HepG2 (cell line): ENCODE measurements around the gene SLC43A3. TPM values are rescaled to one million over a fixed set of nuclear protein-coding genes. Genes with fewer than 3 reads are reported as not detected.

Source experiments
- ATAC-seq: fragments of 200-7000 bp; cut with Tn5 transposase; 3 replicates; pipeline ENCODE4 v1.9.1; 2020; ENCODE audit warnings: mild to moderate bottlenecking, moderate library complexity
- BruUV-seq: library from RNA; stranded (reverse); fragments of 400-500 nt; replicated peaks from 2 replicates; lab custom pipeline; 2021; lab: Mats Ljungman, UMichigan
- CTCF ChIA-PET: fragments of 300-600 bp; formaldehyde crosslinking; extraction: SDS; loops from one replicate; lab custom pipeline; 2021; ENCODE audit warnings: low total read pairs, inconsistent platforms, low intra/inter-chr PET ratio; lab: Yijun Ruan, JAX
- POLR2A ChIA-PET: fragments of 350-600 bp; sonication (Branson Sonifier 250); formaldehyde crosslinking; loops from one replicate; lab custom pipeline; 2020; ENCODE audit warnings: antibody characterized with exemption, inconsistent platforms; lab: Yijun Ruan, JAX
- DNase-seq: peaks from one replicate; pipeline ENCODE4 v3.0.0-alpha.2; 2015; ENCODE audit warnings: low spot score
- FAIRE-seq: peaks from 3 replicates; lab custom pipeline; 2011; peaks lifted over from hg19 to GRCh38; lab: Jason Lieb, UNC
- H2AFZ ChIP-seq: one replicate; pipeline ENCODE4 v1.6.1; 2011; ENCODE audit warnings: low read length, inconsistent platforms
- H3K27ac ChIP-seq: fragments of 300-600 bp; 3 replicates; pipeline ENCODE4 v1.8.0; 2011; ENCODE audit warnings: mixed run types, mild to moderate bottlenecking, mixed read lengths, low read length, inconsistent platforms; ENCODE audit not compliant: insufficient read depth; ENCODE audit errors: extremely low read length
- H3K27me3 ChIP-seq, 2 experiments: fragments of 200-600 bp in 1 of 2; 2 replicates in 1 of 2; 3 replicates in 1 of 2; pipeline versions ENCODE4 v1.6.0 to v1.8.0; 2011; ENCODE audit warnings: low read length in 2 of 2, mild to moderate bottlenecking in 2 of 2, moderate library complexity in 2 of 2, inconsistent platforms in 1 of 2; ENCODE audit not compliant: insufficient read depth in 2 of 2, control insufficient read depth in 1 of 2
- H3K36me3 ChIP-seq, 2 experiments: fragments of 200-600 bp in 1 of 2; replicated peaks in 1 of 2; 2 replicates in 1 of 2; 3 replicates in 1 of 2; pipeline versions ENCODE4 v1.5.1 to v1.8.0; 2011; ENCODE audit warnings: low read length in 2 of 2, inconsistent platforms in 1 of 2; ENCODE audit not compliant: insufficient read depth in 2 of 2, control insufficient read depth in 1 of 2
- H3K4me1 ChIP-seq: 2 replicates; pipeline ENCODE4 v1.5.1; 2012; ENCODE audit warnings: low read length, inconsistent platforms; ENCODE audit not compliant: insufficient read depth
- H3K4me2 ChIP-seq: 2 replicates; pipeline ENCODE4 v1.6.0; 2011; ENCODE audit warnings: low read depth, low read length, inconsistent platforms
- H3K4me3 ChIP-seq, 3 experiments: fragments of 200-600 bp in 1 of 3; sonication (generic), shearing (Covaris generic) in 1 of 3; replicated peaks in 1 of 3; 2 replicates each; pipeline ENCODE4 v1.5.1; 2011 to 2016; ENCODE audit warnings: low read length in 3 of 3, inconsistent platforms in 2 of 3, low read depth in 2 of 3, mild to moderate bottlenecking in 2 of 3, control low read depth in 1 of 3, mixed read lengths in 1 of 3; ENCODE audit not compliant: insufficient read depth in 1 of 3
- H3K79me2 ChIP-seq: one replicate; pipeline ENCODE4 v1.6.1; 2011; ENCODE audit warnings: low read length, inconsistent platforms; ENCODE audit not compliant: insufficient read depth
- H3K9ac ChIP-seq: 2 replicates; pipeline ENCODE4 v1.6.0; 2011; ENCODE audit warnings: mild to moderate bottlenecking, low read depth, low read length, inconsistent platforms; ENCODE audit not compliant: insufficient read depth
- H3K9me3 ChIP-seq: 2 replicates; pipeline ENCODE4 v1.5.1; 2012; ENCODE audit warnings: mild to moderate bottlenecking, low read length
- H4K20me1 ChIP-seq: 2 replicates; pipeline ENCODE4 v1.6.0; 2011; ENCODE audit warnings: inconsistent platforms, mild to moderate bottlenecking, low read length, moderate library complexity; ENCODE audit not compliant: insufficient read depth
- ATF7-NPFF ChIP-seq: sonication (generic); formaldehyde crosslinking; IDR thresholded peaks from 2 replicates; pipeline ENCODE4 v1.8.1; 2023; ENCODE audit warnings: mild to moderate bottlenecking, low read depth, missing genetic modification reagents, moderate library complexity
- CBX2 ChIP-seq, 2 experiments: fragments of 200-600 bp in 1 of 2; sonication (generic); formaldehyde crosslinking in 1 of 2; IDR thresholded peaks; 2 replicates each; pipeline versions ENCODE4 v1.7.0 to v1.8.1; 2018 to 2022; ENCODE audit warnings: low read depth in 2 of 2, low read length in 1 of 2, mild to moderate bottlenecking in 1 of 2, missing genetic modification reagents in 1 of 2
- MLLT10 ChIP-seq: sonication (generic); formaldehyde crosslinking; IDR thresholded peaks from 2 replicates; pipeline ENCODE4 v1.4.0; 2020; ENCODE audit warnings: missing genetic modification reagents
- SAFB2 ChIP-seq: sonication (generic); formaldehyde crosslinking; IDR thresholded peaks from 2 replicates; pipeline ENCODE4 v1.5.1; 2020; ENCODE audit warnings: missing genetic modification reagents, low read depth, mild to moderate bottlenecking, borderline replicate concordance
- TBX2 ChIP-seq: sonication (generic); formaldehyde crosslinking; IDR thresholded peaks from 2 replicates; pipeline ENCODE4 v1.5.0; 2020; ENCODE audit warnings: missing genetic modification reagents, mild to moderate bottlenecking, borderline replicate concordance
- ZNF230 ChIP-seq: sonication (generic); formaldehyde crosslinking; IDR thresholded peaks from 2 replicates; pipeline ENCODE4 v1.4.0; 2020; ENCODE audit warnings: mild to moderate bottlenecking, missing genetic modification reagents
- ZNF446 ChIP-seq: sonication (generic); formaldehyde crosslinking; IDR thresholded peaks from 2 replicates; pipeline ENCODE4 v1.5.0; 2020; ENCODE audit warnings: mild to moderate bottlenecking, missing genetic modification reagents
- ZNF691 ChIP-seq: sonication (generic); formaldehyde crosslinking; IDR thresholded peaks from 2 replicates; pipeline ENCODE4 v1.4.0; 2020; ENCODE audit warnings: missing genetic modification reagents, low read depth, mild to moderate bottlenecking, borderline replicate concordance
- ZNF780A ChIP-seq: sonication (generic); formaldehyde crosslinking; IDR thresholded peaks from 2 replicates; pipeline ENCODE4 v1.8.0; 2022; ENCODE audit warnings: mild to moderate bottlenecking, missing genetic modification reagents, moderate library complexity
- WGBS: methylation state at CpG from one replicate; pipeline ENCODE4 v1.1.6; 2017; ENCODE audit warnings: low lambda C conversion rate; 5-methylcytosine and 5-hydroxymethylcytosine counted together
- in situ Hi-C: cut with HindIII; loops from 2 replicates; pipeline ENCODE4 v1.10.0; 2017; ENCODE audit warnings: low pct_unique_long_range_greater_than_20kb; ENCODE audit not compliant: extremely low pct_ligation_motif_present
- intact Hi-C: fragments of 100-400 bp; cut with micrococcal nuclease; formaldehyde crosslinking; loops from one replicate; pipeline ENCODE4 v1.10.0; 2022; ENCODE audit not compliant: unreplicated experiment
- polyA plus RNA-seq, 8 experiments: library from polyadenylated mRNA; depleted of rRNA in 3 of 8; stranded (reverse) in 7 of 8; unstranded in 1 of 8; fragments of >200 nt; fragmentation: Illumina TruSeq in 4 of 8; extraction: Trizol in 4 of 8; gene quantifications; 2 replicates each; pipeline versions ENCODE4 v1.2.1 to v1.2.3, GENCODE V29; 2011 to 2016; ENCODE audit warnings: low read depth in 4 of 8, missing spikeins in 1 of 8, mixed read lengths in 1 of 8; ENCODE audit not compliant: insufficient read depth in 1 of 8
- total RNA-seq, 5 experiments: library from RNA; depleted of rRNA; stranded (reverse); fragments of >200 nt; fragmentation: Illumina TruSeq; extraction: Trizol; gene quantifications; 2 replicates each; pipeline ENCODE4 v1.2.3, GENCODE V29; 2016; ENCODE audit warnings: low read depth in 1 of 5
- TF ChIP-seq, protein P1 (sequence below): sonication (generic); formaldehyde crosslinking; IDR thresholded peaks from 2 replicates; pipeline ENCODE4 v1.4.0; 2020; ENCODE audit warnings: missing genetic modification reagents, borderline replicate concordance
- TF ChIP-seq, protein P2 (sequence below): sonication (generic); formaldehyde crosslinking; IDR thresholded peaks from 2 replicates; pipeline ENCODE4 v1.5.0; 2020; ENCODE audit warnings: mild to moderate bottlenecking, missing genetic modification reagents, borderline replicate concordance

Gene SLC43A3
- total and polyA plus RNA-seq, 2 of the 13 experiments (the other 11 are each of a cell fraction or from before 2014, with no cell fraction given), result 2.6 TPM; not detected in 1

DNA sequence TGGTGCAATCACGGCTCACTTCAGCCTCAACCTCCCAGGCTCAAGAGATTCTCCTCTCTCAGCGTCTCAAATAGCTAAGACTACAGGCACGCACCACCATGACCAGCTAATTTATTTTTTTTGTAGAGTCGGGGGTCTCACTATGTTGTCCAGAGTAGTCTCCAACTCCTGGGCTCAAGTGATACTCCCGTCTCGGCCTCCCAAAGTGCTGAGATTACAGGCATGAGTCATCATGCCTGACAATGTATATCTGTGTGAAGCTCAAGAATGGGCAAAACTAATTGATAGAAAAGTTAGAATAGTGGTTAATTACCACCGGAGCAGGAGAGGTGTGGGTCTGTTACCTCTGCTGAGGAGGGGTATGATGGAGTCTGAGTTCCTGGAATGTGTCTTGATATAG lies 9.1 kb upstream of the SLC43A3 start:
- DNase-seq (no peak), ATAC-seq (no peak), FAIRE-seq (no peak)
- Histone ChIP-seq H3K27me3 (no peaks in the 10 kb centered on the region), H3K4me3 (no peak overlapping the region), H3K36me3 (no peaks in the 10 kb centered on the region), H3K4me1 (peaks cover 76% of the 10 kb centered on the region), H3K9ac (no peak overlapping the region), H4K20me1 (no peaks in the 10 kb centered on the region), H3K79me2 (no peaks in the 10 kb centered on the region), H2AFZ (no peak overlapping the region), H3K9me3 (no peaks in the 10 kb centered on the region)
- no TSS peak for BruUV-seq
- intact Hi-C loops (no loop called here), in situ Hi-C loops (no loop called here)
- ChIA-PET CTCF (no interaction called here), POLR2A (no interaction called here)
- 89% methylated on average over 7 of the region's 7 CpGs for WGBS
- TF ChIP-seq ZNF446 (CRISPR knock-in tag), result no peak
- TF ChIP-seq MLLT10 (CRISPR knock-in tag), result no peak
- TF ChIP-seq ZNF691 (CRISPR knock-in tag), result no peak
- no peak for TF ChIP-seq ZNF780A (CRISPR knock-in tag)
- no peak for TF ChIP-seq TBX2 (CRISPR knock-in tag)
- no peak for TF ChIP-seq CBX2 (IDR thresholded peaks at IDR 0.05; ENCODE audit: low read depth, low read length)
- TF ChIP-seq CBX2 (CRISPR knock-in tag; IDR thresholded peaks at IDR 0.05; ENCODE audit: low read depth), result no peak
- no peak for TF ChIP-seq ATF7-NPFF (CRISPR knock-in tag)
- no peak for TF ChIP-seq SAFB2
- TF ChIP-seq, protein P1, sequence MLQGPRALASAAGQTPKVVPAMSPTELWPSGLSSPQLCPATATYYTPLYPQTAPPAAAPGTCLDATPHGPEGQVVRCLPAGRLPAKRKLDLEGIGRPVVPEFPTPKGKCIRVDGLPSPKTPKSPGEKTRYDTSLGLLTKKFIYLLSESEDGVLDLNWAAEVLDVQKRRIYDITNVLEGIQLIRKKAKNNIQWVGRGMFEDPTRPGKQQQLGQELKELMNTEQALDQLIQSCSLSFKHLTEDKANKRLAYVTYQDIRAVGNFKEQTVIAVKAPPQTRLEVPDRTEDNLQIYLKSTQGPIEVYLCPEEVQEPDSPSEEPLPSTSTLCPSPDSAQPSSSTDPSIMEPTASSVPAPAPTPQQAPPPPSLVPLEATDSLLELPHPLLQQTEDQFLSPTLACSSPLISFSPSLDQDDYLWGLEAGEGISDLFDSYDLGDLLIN (CRISPR knock-in tag), result no peak
- TF ChIP-seq, protein P2, sequence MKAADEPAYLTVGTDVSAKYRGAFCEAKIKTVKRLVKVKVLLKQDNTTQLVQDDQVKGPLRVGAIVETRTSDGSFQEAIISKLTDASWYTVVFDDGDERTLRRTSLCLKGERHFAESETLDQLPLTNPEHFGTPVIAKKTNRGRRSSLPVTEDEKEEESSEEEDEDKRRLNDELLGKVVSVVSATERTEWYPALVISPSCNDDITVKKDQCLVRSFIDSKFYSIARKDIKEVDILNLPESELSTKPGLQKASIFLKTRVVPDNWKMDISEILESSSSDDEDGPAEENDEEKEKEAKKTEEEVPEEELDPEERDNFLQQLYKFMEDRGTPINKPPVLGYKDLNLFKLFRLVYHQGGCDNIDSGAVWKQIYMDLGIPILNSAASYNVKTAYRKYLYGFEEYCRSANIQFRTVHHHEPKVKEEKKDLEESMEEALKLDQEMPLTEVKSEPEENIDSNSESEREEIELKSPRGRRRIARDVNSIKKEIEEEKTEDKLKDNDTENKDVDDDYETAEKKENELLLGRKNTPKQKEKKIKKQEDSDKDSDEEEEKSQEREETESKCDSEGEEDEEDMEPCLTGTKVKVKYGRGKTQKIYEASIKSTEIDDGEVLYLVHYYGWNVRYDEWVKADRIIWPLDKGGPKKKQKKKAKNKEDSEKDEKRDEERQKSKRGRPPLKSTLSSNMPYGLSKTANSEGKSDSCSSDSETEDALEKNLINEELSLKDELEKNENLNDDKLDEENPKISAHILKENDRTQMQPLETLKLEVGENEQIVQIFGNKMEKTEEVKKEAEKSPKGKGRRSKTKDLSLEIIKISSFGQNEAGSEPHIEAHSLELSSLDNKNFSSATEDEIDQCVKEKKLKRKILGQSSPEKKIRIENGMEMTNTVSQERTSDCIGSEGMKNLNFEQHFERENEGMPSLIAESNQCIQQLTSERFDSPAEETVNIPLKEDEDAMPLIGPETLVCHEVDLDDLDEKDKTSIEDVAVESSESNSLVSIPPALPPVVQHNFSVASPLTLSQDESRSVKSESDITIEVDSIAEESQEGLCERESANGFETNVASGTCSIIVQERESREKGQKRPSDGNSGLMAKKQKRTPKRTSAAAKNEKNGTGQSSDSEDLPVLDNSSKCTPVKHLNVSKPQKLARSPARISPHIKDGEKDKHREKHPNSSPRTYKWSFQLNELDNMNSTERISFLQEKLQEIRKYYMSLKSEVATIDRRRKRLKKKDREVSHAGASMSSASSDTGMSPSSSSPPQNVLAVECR (CRISPR knock-in tag), result no peak
- no peak for TF ChIP-seq ZNF230
- TF ChIP-seq, all 625 proteins: peak for 0
- H3K4me2 ChIP-seq, result no peak overlapping the region
- no peak overlapping the region for H3K27ac ChIP-seq
